GM12875 (cell line): Measurements from ENCODE around the gene CRKL.

Source experiments
- H3K4me3 ChIP-seq: one replicate; pipeline ENCODE4 v1.5.1; 2011; ENCODE audit warnings: low read depth, low read length, control low read depth
- CTCF ChIP-seq: IDR thresholded peaks from 2 replicates; pipeline ENCODE4 v1.5.1; 2011; ENCODE audit warnings: low read depth, mild to moderate bottlenecking, control low read depth, inconsistent platforms, low read length, moderate library complexity, borderline replicate concordance; ENCODE audit not compliant: insufficient read depth

The CRKL gene

GRCh38 chr22:20881869-20882815 lies 35.1 kb upstream of the CRKL start:
- no peak overlapping the region for H3K4me3 ChIP-seq
- no peak for TF ChIP-seq CTCF

- TF ChIP-seq CTCF, result no peak
These were observed 34.4 kb upstream of the CRKL start for GRCh38 chr22:20882855-20883254.

GRCh38 chr22:20884454-20884853 lies 32.8 kb upstream of the CRKL start:
- no peak for TF ChIP-seq CTCF
- H3K4me3 ChIP-seq, result no peak overlapping the region

More at GRCh38 chr22:20882855-20883254, 34.4 kb upstream of the CRKL start:
- no peak overlapping the region for H3K4me3 ChIP-seq

- TF ChIP-seq CTCF, result no peak
- no peak overlapping the region for H3K4me3 ChIP-seq
These were observed 32.1 kb upstream of the CRKL start for GRCh38 chr22:20885017-20885556.

GRCh38 chr22:20885557-20886323 lies 31.5 kb upstream of the CRKL start:
- no peak overlapping the region for H3K4me3 ChIP-seq
- TF ChIP-seq CTCF, result peak; percentile 86

- no peak overlapping the region for H3K4me3 ChIP-seq
- TF ChIP-seq CTCF, result no peak
These were observed 29.8 kb upstream of the CRKL start for GRCh38 chr22:20887375-20887774.
